ENCODE results near the gene SENP1. TPM values are rescaled to one million over a fixed set of nuclear protein-coding genes. Genes with fewer than 3 reads are reported as not detected.
A peak's percentile ranks its signal among the peaks of the same experiment; 100 is the strongest.

SENP1 gene
- total RNA-seq, 6 donors from 2014 or later = 6.3 to 27.3 (median 13.5) TPM

GRCh38 chr12:48022676-48023385 is 83.0 kb downstream of the SENP1 start:
- DNase-seq = no peak
- 59 to 65% methylated on average over 7 of the region's 7 CpGs for WGBS, 2 donors

GRCh38 chr12:48022180-48022521 is 83.7 kb downstream of the SENP1 start:
- TF ChIP-seq POLR2AphosphoS5 (IDR thresholded peaks at IDR 0.05) = no peak
- no peak for TF ChIP-seq CTCF (IDR thresholded peaks at IDR 0.05)
- TF ChIP-seq EP300 (IDR thresholded peaks at IDR 0.05) = no peak
- Histone ChIP-seq H3K27ac (no peak overlapping the region), H3K4me3 (no peak overlapping the region), H3K9me3 (no peaks in the 10 kb centered on the region), H3K27me3 (no peaks in the 10 kb centered on the region), H3K4me1 (peaks cover 0 to 20% (median 2%) of the 10 kb centered on the region in 4 donors), H3K36me3 (no peaks in the 10 kb centered on the region)
- DNase-seq (no peak), ATAC-seq (ENCODE audit: low FRiP score in 2 of 2) (no peak)
- WGBS, 2 donors = 52 to 59% methylated on average over 3 of the region's 3 CpGs

More at GRCh38 chr12:48022676-48023385, 83.0 kb downstream of the SENP1 start:
- Histone ChIP-seq H3K9me3 (no peaks in the 10 kb centered on the region), H3K27me3 (no peaks in the 10 kb centered on the region), H3K36me3 (no peaks in the 10 kb centered on the region), H3K27ac (no peak overlapping the region), H3K4me3 (no peak overlapping the region), H3K4me1 (peaks cover 0 to 20% (median 2%) of the 10 kb centered on the region in 4 donors)
- peak in 1 of 2 donors; percentile 27 for ATAC-seq (ENCODE audit: low FRiP score in 2 of 2)
- TF ChIP-seq CTCF (IDR thresholded peaks at IDR 0.05) (no peak), POLR2AphosphoS5 (IDR thresholded peaks at IDR 0.05) (no peak), EP300 (IDR thresholded peaks at IDR 0.05) (no peak), POLR2A (IDR thresholded peaks at IDR 0.05) (no peak)

- ATAC-seq (ENCODE audit: low FRiP score in 2 of 2) = peak; percentile 27 to 56
- no peaks in the 10 kb centered on the region for H3K27me3 ChIP-seq
- peaks cover 0 to 20% (median 2%) of the 10 kb centered on the region in 4 donors for H3K4me1 ChIP-seq
- H3K27ac ChIP-seq = no peak overlapping the region
- peak in 1 of 6 experiments; percentile 23 for TF ChIP-seq CTCF (IDR thresholded peaks at IDR 0.05)
- no peak for TF ChIP-seq EP300 (IDR thresholded peaks at IDR 0.05)
- no peak for TF ChIP-seq POLR2AphosphoS5 (IDR thresholded peaks at IDR 0.05)
- no peak for TF ChIP-seq POLR2A (IDR thresholded peaks at IDR 0.05)
- H3K9me3 ChIP-seq = no peaks in the 10 kb centered on the region
- peak in 1 of 2 donors; percentile 30 for DNase-seq
- no peaks in the 10 kb centered on the region for H3K36me3 ChIP-seq
- H3K4me3 ChIP-seq = no peak overlapping the region
- WGBS, 2 donors = 26 to 35% methylated on average over 5 of the region's 5 CpGs
These were observed 84.2 kb downstream of the SENP1 start for GRCh38 chr12:48021485-48022179.

- 67 to 71% methylated on average over 3 of the region's 3 CpGs for WGBS, 2 donors
- Histone ChIP-seq H3K27ac (no peak overlapping the region), H3K27me3 (no peaks in the 10 kb centered on the region), H3K36me3 (no peaks in the 10 kb centered on the region), H3K9me3 (no peaks in the 10 kb centered on the region), H3K4me3 (no peak overlapping the region), H3K4me1 (peaks cover 0 to 20% (median 2%) of the 10 kb centered on the region in 4 donors)
- ATAC-seq (ENCODE audit: low FRiP score in 2 of 2) (no peak), DNase-seq (no peak)
- no peak for TF ChIP-seq POLR2AphosphoS5 (IDR thresholded peaks at IDR 0.05)
- TF ChIP-seq CTCF (IDR thresholded peaks at IDR 0.05) = no peak
- no peak for TF ChIP-seq EP300 (IDR thresholded peaks at IDR 0.05)
- no peak for TF ChIP-seq POLR2A (IDR thresholded peaks at IDR 0.05)
These were observed 86.1 kb downstream of the SENP1 start for GRCh38 chr12:48019639-48020265.
